PC-9 (cell line): ENCODE data around the gene SYTL2. TPM values are rescaled to one million over a fixed set of nuclear protein-coding genes. Genes with fewer than 3 reads are reported as not detected.

Experiments used
- BruUV-seq: library from RNA; stranded (reverse); fragments of 400-500 nt; replicated peaks from 2 replicates; lab custom pipeline; 2021; lab: Mats Ljungman, UMichigan
- CTCF ChIA-PET: fragments of 300-600 bp; sonication (Branson Sonifier 250); formaldehyde crosslinking; loops from one replicate; lab custom pipeline; 2022; ENCODE audit warnings: antibody characterized with exemption; lab: Charles Lee
- POLR2A ChIA-PET: fragments of 300-600 bp; sonication (Branson Sonifier 250); formaldehyde crosslinking; loops from one replicate; lab custom pipeline; 2022; ENCODE audit warnings: antibody characterized with exemption; ENCODE audit not compliant: unreplicated experiment; lab: Charles Lee
- DNase-seq, 2 experiments: peaks; one replicate each; pipeline versions ENCODE4 v3.0.0 to v3.0.0-alpha.2; 2015 to 2022; ENCODE audit warnings: mixed read lengths in 1 of 2
- H2AFZ ChIP-seq: fragments of 200-600 bp; sonication (generic); 2 replicates; pipeline ENCODE4 v1.8.1; 2017; ENCODE audit warnings: antibody characterized with exemption
- H3F3A ChIP-seq: fragments of 200-600 bp; sonication (generic); 2 replicates; pipeline ENCODE4 v1.8.1; 2017; ENCODE audit warnings: antibody characterized with exemption, mild to moderate bottlenecking, low read depth; ENCODE audit not compliant: insufficient read depth
- H3K27ac ChIP-seq: fragments of 200-600 bp; sonication (generic); 2 replicates; pipeline ENCODE4 v1.6.1; 2016; ENCODE audit warnings: mixed run types
- H3K27me3 ChIP-seq: fragments of 200-600 bp; sonication (generic); 2 replicates; pipeline ENCODE4 v1.6.1; 2016; ENCODE audit warnings: low read depth, mixed run types; ENCODE audit not compliant: insufficient read depth
- H3K36me3 ChIP-seq: fragments of 200-600 bp; sonication (generic); 2 replicates; pipeline ENCODE4 v1.6.1; 2016; ENCODE audit warnings: low read depth, mixed run types
- H3K4me1 ChIP-seq: fragments of 200-600 bp; sonication (generic); replicated peaks from 2 replicates; pipeline ENCODE4 v1.6.1; 2016; ENCODE audit warnings: mixed run types; ENCODE audit not compliant: insufficient read depth
- H3K4me2 ChIP-seq: fragments of 200-600 bp; sonication (generic); 2 replicates; pipeline ENCODE4 v1.6.1; 2017; ENCODE audit warnings: mixed run types
- H3K4me3 ChIP-seq: fragments of 200-600 bp; sonication (generic); 2 replicates; pipeline ENCODE4 v1.6.1; 2016; ENCODE audit warnings: mixed run types
- H3K79me2 ChIP-seq: fragments of 200-600 bp; sonication (generic); 2 replicates; pipeline ENCODE4 v1.6.1; 2017; ENCODE audit warnings: low read depth, mixed run types
- H3K9me2 ChIP-seq: fragments of 200-600 bp; sonication (generic); 2 replicates; pipeline ENCODE4 v1.8.1; 2017; ENCODE audit warnings: mild to moderate bottlenecking; ENCODE audit not compliant: insufficient read depth
- H3K9me3 ChIP-seq: fragments of 200-600 bp; sonication (generic); 2 replicates; pipeline ENCODE4 v1.8.1; 2016; ENCODE audit warnings: low read depth; ENCODE audit not compliant: insufficient read depth
- H4K20me1 ChIP-seq: fragments of 200-600 bp; sonication (generic); 2 replicates; pipeline ENCODE4 v1.8.1; 2017; ENCODE audit not compliant: insufficient read depth
- EZH2 ChIP-seq: fragments of 200-600 bp; sonication (generic); IDR thresholded peaks from 2 replicates; pipeline ENCODE4 v1.8.0; 2017; ENCODE audit warnings: antibody characterized with exemption, low read depth
- intact Hi-C: fragments of 100-400 bp; cut with micrococcal nuclease; formaldehyde crosslinking; loops from one replicate; pipeline ENCODE4 v1.10.0; 2022; ENCODE audit not compliant: unreplicated experiment
- total RNA-seq: library from RNA; stranded (reverse); gene quantifications from 2 replicates; pipeline ENCODE4 v1.2.3, GENCODE V29; 2021
- TF ChIP-seq, protein P1 (sequence below): fragments of 200-600 bp; sonication (generic); conservative IDR thresholded peaks from 2 replicates; pipeline ENCODE4 v1.6.1; 2017; ENCODE audit warnings: mixed run types, antibody characterized with exemption, mild to moderate bottlenecking, moderate library complexity

SYTL2 gene
- total RNA-seq, 1 experiment from 2014 or later, result 13.3 TPM

DNA sequence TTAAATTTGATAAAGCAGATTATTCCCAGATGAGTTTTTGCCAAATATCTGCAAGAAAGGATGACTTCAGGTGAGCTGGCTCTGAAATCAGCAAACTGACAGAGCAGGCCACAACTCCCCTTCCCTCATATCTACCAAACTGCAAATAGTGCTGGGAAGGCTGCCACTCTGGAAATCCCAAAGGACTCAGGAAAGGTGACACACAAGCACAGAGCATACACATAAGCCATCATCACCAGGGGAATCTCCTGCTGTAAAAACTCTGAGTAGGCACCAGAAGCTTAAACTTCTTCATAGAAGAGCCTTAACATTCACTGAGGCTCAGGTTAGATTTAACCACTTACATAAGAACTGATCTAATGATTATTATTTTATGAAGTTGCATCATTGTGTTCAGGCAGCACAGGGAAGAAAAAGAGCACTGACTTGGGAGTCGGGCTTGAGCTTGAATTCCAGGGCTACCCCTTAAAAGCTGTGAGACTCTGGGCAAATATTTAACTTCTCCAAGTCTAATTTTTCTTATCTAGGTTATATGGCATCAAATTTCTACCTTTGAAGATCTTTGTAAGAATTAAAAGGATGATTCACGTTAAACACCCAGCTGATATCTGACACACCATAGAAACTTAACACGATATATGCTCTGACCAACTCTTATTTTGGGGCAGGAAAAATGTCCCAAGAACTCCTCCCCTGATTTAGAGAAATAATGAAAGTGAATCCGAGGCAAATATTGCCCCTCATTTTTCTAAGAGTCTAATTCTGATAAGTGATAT, 15.0 kb downstream of the SYTL2 start:
- intact Hi-C loops, result no loop called here
- 0 out of 2 replicates have a peak overlapping the region, but pooled peaks have one; percentile 0 for H3K4me3 ChIP-seq
- TF ChIP-seq EZH2, result no peak
- TF ChIP-seq, protein P1, sequence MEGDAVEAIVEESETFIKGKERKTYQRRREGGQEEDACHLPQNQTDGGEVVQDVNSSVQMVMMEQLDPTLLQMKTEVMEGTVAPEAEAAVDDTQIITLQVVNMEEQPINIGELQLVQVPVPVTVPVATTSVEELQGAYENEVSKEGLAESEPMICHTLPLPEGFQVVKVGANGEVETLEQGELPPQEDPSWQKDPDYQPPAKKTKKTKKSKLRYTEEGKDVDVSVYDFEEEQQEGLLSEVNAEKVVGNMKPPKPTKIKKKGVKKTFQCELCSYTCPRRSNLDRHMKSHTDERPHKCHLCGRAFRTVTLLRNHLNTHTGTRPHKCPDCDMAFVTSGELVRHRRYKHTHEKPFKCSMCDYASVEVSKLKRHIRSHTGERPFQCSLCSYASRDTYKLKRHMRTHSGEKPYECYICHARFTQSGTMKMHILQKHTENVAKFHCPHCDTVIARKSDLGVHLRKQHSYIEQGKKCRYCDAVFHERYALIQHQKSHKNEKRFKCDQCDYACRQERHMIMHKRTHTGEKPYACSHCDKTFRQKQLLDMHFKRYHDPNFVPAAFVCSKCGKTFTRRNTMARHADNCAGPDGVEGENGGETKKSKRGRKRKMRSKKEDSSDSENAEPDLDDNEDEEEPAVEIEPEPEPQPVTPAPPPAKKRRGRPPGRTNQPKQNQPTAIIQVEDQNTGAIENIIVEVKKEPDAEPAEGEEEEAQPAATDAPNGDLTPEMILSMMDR, result no peak
- H3K27ac ChIP-seq, result peak overlapping the region; percentile 60
- H3K9me2 ChIP-seq, result no peaks in the 10 kb centered on the region; the same call in 1 of the 2 replicates
- H3K4me1 ChIP-seq, result peaks cover 30% of the 10 kb centered on the region
- H3K4me2 ChIP-seq, result peak overlapping the region; percentile 51
- ChIA-PET POLR2A (interaction anchor here (0.6 kb wide), 1 partner anchor 68 kb away, joined by 8 read pairs; no protein-coding TSS in a partner anchor), CTCF (no interaction called here)
- H3K9me3 ChIP-seq, result no peaks in the 10 kb centered on the region
- no peaks in the 10 kb centered on the region for H3K27me3 ChIP-seq
- peaks cover 15% of the 10 kb centered on the region; the same call in 1 of the 2 replicates for H3F3A ChIP-seq
- no peaks in the 10 kb centered on the region; the same call in 1 of the 2 replicates for H3K79me2 ChIP-seq
- H4K20me1 ChIP-seq, result no peaks in the 10 kb centered on the region
- peak in 1 of 2 experiments; percentile 76 for DNase-seq
- no peaks in the 10 kb centered on the region for H3K36me3 ChIP-seq
- BruUV-seq, result no TSS peak
- peak overlapping the region; percentile 23 for H2AFZ ChIP-seq

DNA sequence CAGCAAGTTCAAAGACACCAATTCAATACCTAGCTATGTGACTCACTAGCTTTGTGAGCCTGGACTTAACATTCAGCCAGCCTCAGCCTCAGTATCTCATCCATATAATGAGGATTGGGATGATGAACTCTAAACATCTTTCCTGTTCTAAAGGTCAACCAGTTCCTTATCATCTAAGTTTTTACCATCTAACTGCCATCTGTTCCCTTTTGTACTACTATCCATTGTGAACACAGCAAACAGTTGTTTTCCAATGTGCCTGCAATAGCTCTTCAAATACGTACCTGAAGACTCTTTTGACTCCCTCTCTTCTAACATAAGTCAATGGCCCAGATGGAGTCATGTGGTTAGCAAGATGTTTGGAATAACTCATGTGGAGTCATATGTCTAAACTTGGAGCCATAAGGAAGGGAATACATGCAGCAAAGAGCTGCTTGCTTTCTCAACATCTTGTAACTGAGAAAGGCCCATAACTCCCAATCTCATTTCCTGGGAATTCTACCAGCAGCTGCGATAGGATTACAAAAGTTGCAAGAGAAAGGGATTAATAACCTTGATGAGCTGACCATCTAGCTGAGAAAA, 19.4 kb downstream of the SYTL2 start:
- no peak for DNase-seq
- Histone ChIP-seq H3K9me3 (no peaks in the 10 kb centered on the region), H3K4me2 (no peak overlapping the region), H3K27ac (no peak overlapping the region), H4K20me1 (no peaks in the 10 kb centered on the region), H3K79me2 (no peaks in the 10 kb centered on the region), H3K4me3 (no peak overlapping the region), H3K27me3 (no peaks in the 10 kb centered on the region), H3K36me3 (no peaks in the 10 kb centered on the region), H3K9me2 (no peaks in the 10 kb centered on the region; the same call in 1 of the 2 replicates), H3F3A (peaks cover 39% of the 10 kb centered on the region), H3K4me1 (peaks cover 58% of the 10 kb centered on the region), H2AFZ (no peak overlapping the region)
- ChIA-PET CTCF (no interaction called here), POLR2A (no interaction called here)
- intact Hi-C loops, result no loop called here
- TF ChIP-seq EZH2, result no peak
- TF ChIP-seq, protein P1, result no peak
- BruUV-seq, result no TSS peak

DNA sequence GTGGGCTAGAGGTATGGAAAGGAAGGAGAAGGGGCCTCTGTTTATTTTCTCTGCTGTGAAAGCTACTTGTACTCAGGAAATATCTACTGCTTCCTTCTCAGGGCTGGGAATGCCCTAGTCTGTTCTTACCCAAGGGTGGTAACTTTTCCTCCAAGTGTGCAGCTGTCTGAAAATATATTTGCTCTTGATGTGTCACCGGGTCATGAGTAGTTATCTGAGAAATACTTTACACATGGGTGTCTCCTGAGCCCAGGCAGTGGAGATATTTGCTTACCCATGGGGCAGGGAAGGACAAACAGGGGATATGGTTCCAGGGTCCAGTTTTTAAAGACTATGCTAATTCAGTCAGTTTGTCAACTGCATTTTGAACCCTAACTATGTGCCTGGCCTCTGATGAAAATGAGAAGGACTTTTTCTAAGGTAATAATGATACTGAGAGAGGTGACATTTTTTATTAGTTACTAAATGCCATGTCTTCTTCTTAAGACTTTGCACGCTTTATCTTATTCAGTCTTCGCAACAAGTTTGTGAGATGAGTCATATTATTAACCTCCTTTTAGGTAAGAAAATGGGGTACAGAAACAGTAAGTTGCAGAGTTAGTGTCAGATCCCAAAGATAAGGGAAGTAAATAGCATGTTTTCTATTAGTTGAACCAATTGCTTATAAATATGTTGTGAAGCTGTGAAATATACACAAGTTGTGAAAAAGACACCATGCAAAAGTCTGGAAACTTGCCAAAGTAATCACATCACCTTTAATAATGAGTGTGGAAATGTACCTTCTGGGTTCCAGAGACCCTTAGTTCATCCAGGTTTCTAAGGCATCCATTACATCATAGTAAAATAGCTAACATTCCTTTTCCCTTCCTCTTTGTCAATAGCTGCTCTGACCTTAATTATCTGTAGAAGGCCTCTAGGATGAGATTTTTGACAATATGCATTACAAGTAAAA, 22.9 kb downstream of the SYTL2 start:
- Histone ChIP-seq H3K4me2 (peak overlapping the region; percentile 60), H3K9me3 (no peaks in the 10 kb centered on the region; the same call in 1 of the 2 replicates), H3K4me3 (no peak overlapping the region; the same call in 1 of the 2 replicates), H3K79me2 (no peaks in the 10 kb centered on the region), H3F3A (peaks cover 26% of the 10 kb centered on the region), H3K4me1 (peaks cover 55% of the 10 kb centered on the region), H3K36me3 (no peaks in the 10 kb centered on the region), H3K27ac (peak overlapping the region; percentile 83), H3K27me3 (no peaks in the 10 kb centered on the region), H4K20me1 (no peaks in the 10 kb centered on the region), H2AFZ (no peak overlapping the region), H3K9me2 (no peaks in the 10 kb centered on the region; the same call in 1 of the 2 replicates)
- intact Hi-C loops, result loop anchor here (1.0 kb wide), 1 partner anchor 46 kb away; no protein-coding TSS in a partner anchor
- TF ChIP-seq EZH2, result no peak
- TF ChIP-seq, protein P1, result no peak
- CTCF ChIA-PET, result no interaction called here
- POLR2A ChIA-PET, result interaction anchor here (0.6 kb wide), 2 partner anchors 328 to 1614 kb away, joined by 3 to 6 read pairs; no protein-coding TSS in a partner anchor
- DNase-seq, result peak; percentile 36 to 99
- BruUV-seq, result no TSS peak
